Nucleus accumbens (tissue), 56 donors: Measurements from ENCODE around the gene COMTD1.
A peak's percentile ranks its signal among the peaks of the same experiment; 100 is the strongest.

ENCODE experiments used
- DNase-seq, 56 donors: peaks; one replicate each; lab custom pipeline; 2025; lab: John Stamatoyannopoulos, UW

COMTD1 gene

GRCh38 chr10:75235375-75236177, at the start of gene COMTD1:
TSS of gene COMTD1 (minus strand) at chr10:75235957. CDS start at chr10:75235928, 29 bp downstream.
- DNase-seq, result peak; percentile 43 to 93 (median 79)

GRCh38 chr10:75283671-75284470, 48.1 kb upstream of the COMTD1 start:
- peak in 4 of 56 donors; percentile 10 to 28 (median 12) for DNase-seq

- no peak for DNase-seq
Measured at GRCh38 chr10:75283078-75283670, 47.4 kb upstream of the COMTD1 start.

GRCh38 chr10:75281974-75282373, 46.2 kb upstream of the COMTD1 start:
- DNase-seq, result no peak

- no peak for DNase-seq
Measured at GRCh38 chr10:75280236-75280635, 44.5 kb upstream of the COMTD1 start.

GRCh38 chr10:75276069-75276872, 40.5 kb upstream of the COMTD1 start:
- no peak for DNase-seq

GRCh38 chr10:75272896-75273295, 37.1 kb upstream of the COMTD1 start:
- DNase-seq, result no peak

GRCh38 chr10:75272094-75272493, 36.3 kb upstream of the COMTD1 start:
- DNase-seq, result no peak

- DNase-seq, result no peak
Measured at GRCh38 chr10:75269605-75270004, 33.8 kb upstream of the COMTD1 start.

- DNase-seq, result no peak
Measured at GRCh38 chr10:75266945-75267344, 31.2 kb upstream of the COMTD1 start.

- no peak for DNase-seq
Measured at GRCh38 chr10:75265856-75266255, 30.1 kb upstream of the COMTD1 start.

- DNase-seq, result no peak
Measured at GRCh38 chr10:75263806-75264205, 28.0 kb upstream of the COMTD1 start.

GRCh38 chr10:75261813-75262705, 26.3 kb upstream of the COMTD1 start:
- DNase-seq, result no peak

- no peak for DNase-seq
Measured at GRCh38 chr10:75260990-75261389, 25.2 kb upstream of the COMTD1 start.

- no peak for DNase-seq
Measured at GRCh38 chr10:75254739-75255138, 19.0 kb upstream of the COMTD1 start.

- no peak for DNase-seq
Measured at GRCh38 chr10:75253281-75254220, 17.8 kb upstream of the COMTD1 start.

GRCh38 chr10:75250934-75251333, 15.2 kb upstream of the COMTD1 start:
- no peak for DNase-seq

- peak in 8 of 56 donors; percentile 4 to 41 (median 11) for DNase-seq
Measured at GRCh38 chr10:75247797-75248196, 12.0 kb upstream of the COMTD1 start.
